ENCODE measurements around the gene ANKH. TPM values are rescaled to one million over a fixed set of nuclear protein-coding genes. Genes with fewer than 3 reads are reported as not detected.
A peak's percentile ranks its signal among the peaks of the same experiment; 100 is the strongest.

The ANKH gene
- total RNA-seq, 1 donor from 2014 or later, result 21.8 TPM

- DNase-seq, result peak; percentile 98
These were observed 113.7 kb downstream of the ANKH start for GRCh38 chr5:14757850-14758249.

DNA sequence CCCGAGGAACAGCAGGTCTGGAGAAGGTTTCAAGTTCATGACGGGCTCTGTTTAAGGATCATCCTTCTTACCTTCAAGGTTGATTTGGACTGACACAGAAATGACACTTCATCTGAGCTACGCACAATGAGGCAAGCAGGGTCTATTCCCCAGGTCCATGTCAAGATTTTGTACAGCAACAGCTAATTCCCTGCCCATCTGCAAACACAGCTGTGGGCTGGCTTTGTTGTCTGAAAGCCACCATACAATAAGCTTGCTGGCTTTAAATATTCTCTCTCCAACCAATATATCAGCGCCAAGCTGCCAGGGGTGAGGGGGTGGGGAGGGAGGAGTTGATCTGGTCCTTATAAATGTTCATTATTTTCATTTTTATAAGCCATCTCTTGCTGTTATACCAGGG, 115.1 kb downstream of the ANKH start:
- no peak for DNase-seq

DNA sequence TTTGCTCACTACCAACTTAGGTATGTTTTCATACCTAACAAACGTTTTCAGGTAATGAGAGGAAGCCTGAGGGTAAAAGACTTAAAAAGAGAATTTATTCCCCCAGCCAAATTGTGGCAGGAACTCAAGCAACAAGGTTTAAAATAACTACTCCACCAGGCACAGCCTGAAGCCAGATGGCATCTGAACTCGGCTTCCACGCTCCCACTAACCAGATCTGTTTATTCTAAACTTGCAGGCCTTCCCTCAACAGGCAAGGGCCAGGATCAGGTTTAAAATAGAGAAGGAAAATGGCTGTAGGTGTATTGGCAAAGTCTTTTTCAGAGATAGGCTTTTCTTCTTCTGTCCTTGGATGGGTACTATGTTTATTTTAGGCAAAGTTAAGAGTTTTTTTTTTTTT, 117.6 kb downstream of the ANKH start:
- DNase-seq, result no peak

- DNase-seq, result no peak
These were observed 118.3 kb downstream of the ANKH start for GRCh38 chr5:14753292-14753691.

- no peak for DNase-seq
These were observed 119.0 kb downstream of the ANKH start for GRCh38 chr5:14752497-14753071.

DNA sequence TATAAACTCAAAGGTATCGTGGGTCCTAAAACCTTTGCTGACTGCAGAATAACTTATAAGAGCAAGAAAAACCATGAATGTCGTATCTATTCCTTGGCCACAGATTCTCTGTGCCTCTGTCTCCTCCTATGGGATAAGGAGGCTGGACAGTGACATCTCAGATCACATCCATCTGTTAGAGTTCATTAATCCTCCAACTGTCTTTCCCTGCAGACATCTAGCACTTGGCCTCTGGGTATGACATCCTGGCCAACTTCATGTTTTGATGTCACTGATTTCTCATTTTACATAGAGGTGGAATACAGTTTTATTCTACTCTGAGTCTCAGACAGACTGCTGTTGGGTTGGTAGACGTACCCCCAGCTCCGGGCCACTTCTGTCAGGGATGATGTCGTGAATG, 120.9 kb downstream of the ANKH start:
- DNase-seq, result no peak

- DNase-seq, result no peak
These were observed 121.9 kb downstream of the ANKH start for GRCh38 chr5:14749579-14750101.

- no peak for DNase-seq
These were observed 123.2 kb downstream of the ANKH start for GRCh38 chr5:14748180-14748900.

GRCh38 chr5:14745753-14746152, 125.8 kb downstream of the ANKH start:
- no peak for DNase-seq

GRCh38 chr5:14745188-14745563, 126.4 kb downstream of the ANKH start:
- no peak for DNase-seq

GRCh38 chr5:14744296-14745187, 127.0 kb downstream of the ANKH start:
- DNase-seq, result no peak

GRCh38 chr5:14743601-14744295, 127.8 kb downstream of the ANKH start:
- peak; percentile 56 for DNase-seq

- DNase-seq, result no peak
These were observed 129.1 kb downstream of the ANKH start for GRCh38 chr5:14742498-14742897.

GRCh38 chr5:14741801-14742440, 129.7 kb downstream of the ANKH start:
- no peak for DNase-seq

- no peak for DNase-seq
These were observed 130.4 kb downstream of the ANKH start for GRCh38 chr5:14741131-14741530.

- DNase-seq, result no peak
These were observed 131.6 kb downstream of the ANKH start for GRCh38 chr5:14739981-14740380.

DNA sequence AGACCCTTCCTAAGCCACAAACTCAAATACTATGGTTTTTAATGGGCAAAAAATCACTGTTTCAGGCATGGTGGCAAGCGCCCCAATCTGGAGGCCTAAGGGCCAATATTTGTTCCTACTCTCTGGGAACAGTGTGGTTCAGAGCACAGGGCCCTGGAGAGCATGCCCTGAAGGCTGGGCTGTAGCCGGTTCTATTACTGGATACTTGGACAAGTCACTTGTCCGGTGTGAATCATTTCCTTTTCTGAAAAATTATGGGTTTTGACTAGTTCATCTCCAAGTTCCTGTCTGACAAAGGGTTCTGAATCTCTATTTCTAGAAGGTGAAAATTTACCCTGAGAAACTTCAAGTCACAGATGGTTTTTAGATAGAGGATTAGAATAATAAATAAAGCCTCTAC, 132.0 kb downstream of the ANKH start:
- peak; percentile 88 for DNase-seq

- no peak for DNase-seq
These were observed 133.5 kb downstream of the ANKH start for GRCh38 chr5:14738050-14738449.

DNA sequence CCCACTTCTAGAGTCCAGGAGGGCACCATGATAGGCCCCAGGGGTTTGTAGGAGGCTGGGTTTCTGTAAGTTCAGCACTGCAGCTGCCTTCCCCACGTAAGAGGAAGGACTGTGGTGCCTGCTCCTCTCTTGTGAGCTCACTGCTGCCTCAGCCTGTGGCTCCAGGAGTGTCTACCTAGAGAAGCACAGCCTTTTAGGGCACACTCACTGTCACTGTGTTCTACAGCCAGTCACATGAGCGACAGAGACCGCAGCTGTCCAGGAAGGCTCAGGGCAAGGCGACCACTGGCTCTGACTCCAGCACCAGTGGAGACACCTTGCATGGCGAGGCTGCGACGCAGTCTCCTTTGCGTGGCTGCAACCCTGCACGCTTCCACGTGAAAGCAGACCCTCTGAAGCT, 134.3 kb downstream of the ANKH start:
- no peak for DNase-seq

- DNase-seq, result no peak
These were observed 135.6 kb downstream of the ANKH start for GRCh38 chr5:14735944-14736343.

GRCh38 chr5:14734396-14734795, 137.2 kb downstream of the ANKH start:
- DNase-seq, result no peak

DNA sequence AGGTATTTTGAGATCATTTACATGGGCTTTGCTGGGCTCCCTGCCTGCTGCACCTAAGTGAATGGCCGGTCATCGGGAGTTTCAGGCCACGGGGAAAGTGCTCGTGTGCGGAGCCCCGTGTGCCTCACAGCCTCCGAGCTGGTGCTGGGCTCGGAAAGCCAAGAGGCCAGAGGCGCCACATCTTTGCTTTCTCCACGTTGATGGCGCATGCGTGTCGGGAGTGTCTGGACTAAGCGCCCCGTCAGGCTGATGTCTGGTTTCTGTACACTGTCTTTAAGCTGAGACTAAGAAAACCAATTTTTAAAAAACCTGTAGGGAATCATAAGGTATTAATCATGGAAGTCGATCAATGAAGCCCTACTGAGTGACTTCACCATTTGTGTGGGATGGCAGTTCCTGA, 137.9 kb downstream of the ANKH start:
- no peak for DNase-seq
